HEK293 (cell line): Measurements from ENCODE around the gene PSMD12.

ENCODE experiments used
- CTCF ChIA-PET: fragments of 350-600 bp; formaldehyde crosslinking; extraction: SDS; loops from one replicate; lab custom pipeline; 2021; ENCODE audit warnings: antibody characterized with exemption; lab: Yijun Ruan, JAX
- POLR2A ChIA-PET: fragments of 300-600 bp; formaldehyde crosslinking; extraction: SDS; loops from one replicate; lab custom pipeline; 2020; ENCODE audit warnings: antibody characterized with exemption, inconsistent platforms; lab: Yijun Ruan, JAX
- H3K27ac ChIP-seq: fragments of 200-500 bp; sonication (Bioruptor generic); 2 replicates; pipeline ENCODE4 v1.5.1; 2014; ENCODE audit warnings: low read depth, low read length, control low read depth, inconsistent platforms; ENCODE audit errors: extremely low read depth
- H3K36me3 ChIP-seq, 2 experiments: fragments of 200-500 bp in 1 of 2; sonication (Bioruptor generic) in 1 of 2; 1 replicate in 1 of 2; 2 replicates in 1 of 2; pipeline ENCODE4 v1.5.1; 2014 to 2017; ENCODE audit warnings: inconsistent platforms in 2 of 2, low read length in 2 of 2; ENCODE audit not compliant: control insufficient read depth in 2 of 2, insufficient read depth in 1 of 2
- H3K4me1 ChIP-seq: fragments of 200-500 bp; sonication (Bioruptor generic); 2 replicates; pipeline ENCODE4 v1.5.1; 2014; ENCODE audit warnings: mild to moderate bottlenecking, low read length, inconsistent platforms; ENCODE audit not compliant: control insufficient read depth, insufficient read depth
- H3K4me3 ChIP-seq: 2 replicates; pipeline ENCODE4 v1.5.1; 2011; ENCODE audit warnings: low read depth, mild to moderate bottlenecking, control low read depth, low read length, moderate library complexity
- H3K9me3 ChIP-seq: fragments of 200-500 bp; sonication (Bioruptor generic); 2 replicates; pipeline ENCODE4 v1.5.1; 2014; ENCODE audit warnings: low read depth, low read length, inconsistent platforms; ENCODE audit not compliant: control insufficient read depth, insufficient read depth
- GLIS2 ChIP-seq: fragments of 450-650 bp; formaldehyde crosslinking; IDR thresholded peaks from 2 replicates; pipeline ENCODE4 v1.5.1; 2016; ENCODE audit warnings: missing biosample characterization, missing genetic modification characterization
- KLF10 ChIP-seq: fragments of 450-650 bp; IDR thresholded peaks from 2 replicates; pipeline ENCODE4 v1.5.1; 2018; ENCODE audit warnings: missing biosample characterization, mild to moderate bottlenecking, missing genetic modification characterization
- MEIS1 ChIP-seq: sonication (generic); formaldehyde crosslinking; IDR thresholded peaks from 2 replicates; pipeline ENCODE4 v1.8.1; 2022; ENCODE audit warnings: missing genetic modification reagents, mild to moderate bottlenecking, borderline replicate concordance
- MYNN ChIP-seq: fragments of 450-650 bp; formaldehyde crosslinking; IDR thresholded peaks from 2 replicates; pipeline ENCODE4 v1.5.1; 2016; ENCODE audit warnings: missing biosample characterization, missing genetic modification characterization, borderline replicate concordance
- RBAK ChIP-seq: fragments of 450-650 bp; formaldehyde crosslinking; IDR thresholded peaks from 2 replicates; pipeline ENCODE4 v1.5.1; 2016; ENCODE audit warnings: missing biosample characterization, missing genetic modification characterization
- YY2 ChIP-seq: fragments of 450-650 bp; formaldehyde crosslinking; IDR thresholded peaks from 2 replicates; pipeline ENCODE4 v1.5.1; 2016; ENCODE audit warnings: missing biosample characterization, missing genetic modification characterization
- ZFP37 ChIP-seq: fragments of 450-650 bp; formaldehyde crosslinking; IDR thresholded peaks from 2 replicates; pipeline ENCODE4 v1.5.1; 2016; ENCODE audit warnings: missing biosample characterization, missing genetic modification characterization
- ZNF133 ChIP-seq: fragments of 450-650 bp; formaldehyde crosslinking; IDR thresholded peaks from 2 replicates; pipeline ENCODE4 v1.5.1; 2016; ENCODE audit warnings: missing biosample characterization, missing genetic modification characterization
- ZNF555 ChIP-seq: fragments of 450-650 bp; formaldehyde crosslinking; conservative IDR thresholded peaks from 2 replicates; pipeline ENCODE4 v1.5.1; 2017; ENCODE audit warnings: missing biosample characterization, mild to moderate bottlenecking, missing genetic modification characterization, inconsistent platforms
- ZNF558 ChIP-seq: fragments of 450-650 bp; formaldehyde crosslinking; IDR thresholded peaks from 2 replicates; pipeline ENCODE4 v1.5.1; 2016; ENCODE audit warnings: missing biosample characterization, missing genetic modification characterization
- ZNF629 ChIP-seq: fragments of 450-650 bp; formaldehyde crosslinking; IDR thresholded peaks from 2 replicates; pipeline ENCODE4 v1.5.1; 2017; ENCODE audit warnings: missing biosample characterization, missing genetic modification characterization
- ZNF837 ChIP-seq: fragments of 450-650 bp; formaldehyde crosslinking; IDR thresholded peaks from 2 replicates; pipeline ENCODE4 v1.5.1; 2016; ENCODE audit warnings: missing biosample characterization, missing genetic modification characterization
- TF ChIP-seq, protein P1 (sequence below): fragments of 450-650 bp; formaldehyde crosslinking; IDR thresholded peaks from 2 replicates; pipeline ENCODE4 v1.5.1; 2017; ENCODE audit warnings: missing biosample characterization, missing genetic modification characterization
- TF ChIP-seq, protein P2 (sequence below): fragments of 450-650 bp; formaldehyde crosslinking; IDR thresholded peaks from 2 replicates; pipeline ENCODE4 v1.5.1; 2016; ENCODE audit warnings: missing biosample characterization, missing genetic modification characterization
- TF ChIP-seq, protein P3 (sequence below): fragments of 450-650 bp; formaldehyde crosslinking; IDR thresholded peaks from 2 replicates; pipeline ENCODE4 v1.5.1; 2017; ENCODE audit warnings: missing biosample characterization, missing genetic modification characterization

PSMD12 gene

DNA sequence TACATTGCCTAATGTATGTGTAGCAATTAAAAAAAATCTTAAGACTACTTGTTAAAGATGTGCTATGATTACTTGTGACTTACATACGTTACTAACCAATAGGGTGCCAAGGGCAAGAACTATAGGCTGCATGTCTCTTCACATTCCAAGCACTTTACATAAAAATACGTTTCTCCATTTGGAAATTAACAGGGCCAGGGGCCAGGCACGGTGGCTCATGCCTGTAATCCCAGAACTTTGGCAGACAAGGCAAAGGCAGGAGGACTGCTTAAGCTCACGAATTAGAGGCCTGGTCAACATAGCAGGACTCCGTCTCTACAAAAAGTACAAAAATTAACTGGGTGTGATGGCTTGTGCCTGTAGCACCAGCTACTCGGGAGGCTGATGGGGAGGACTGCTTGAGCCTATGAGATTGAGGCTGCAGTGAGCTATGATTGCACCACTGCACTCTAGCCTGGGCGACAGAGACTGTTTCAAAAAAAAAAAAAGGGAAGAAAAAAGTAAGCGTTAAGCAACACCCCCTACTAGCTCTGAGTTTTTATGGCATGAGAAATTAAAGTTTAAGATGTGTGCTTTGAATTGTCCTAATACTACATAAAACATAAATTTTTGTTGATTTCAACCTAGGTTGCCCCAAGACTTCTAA, 12.3 kb downstream of the PSMD12 start (continued):
- TF ChIP-seq, protein P1, sequence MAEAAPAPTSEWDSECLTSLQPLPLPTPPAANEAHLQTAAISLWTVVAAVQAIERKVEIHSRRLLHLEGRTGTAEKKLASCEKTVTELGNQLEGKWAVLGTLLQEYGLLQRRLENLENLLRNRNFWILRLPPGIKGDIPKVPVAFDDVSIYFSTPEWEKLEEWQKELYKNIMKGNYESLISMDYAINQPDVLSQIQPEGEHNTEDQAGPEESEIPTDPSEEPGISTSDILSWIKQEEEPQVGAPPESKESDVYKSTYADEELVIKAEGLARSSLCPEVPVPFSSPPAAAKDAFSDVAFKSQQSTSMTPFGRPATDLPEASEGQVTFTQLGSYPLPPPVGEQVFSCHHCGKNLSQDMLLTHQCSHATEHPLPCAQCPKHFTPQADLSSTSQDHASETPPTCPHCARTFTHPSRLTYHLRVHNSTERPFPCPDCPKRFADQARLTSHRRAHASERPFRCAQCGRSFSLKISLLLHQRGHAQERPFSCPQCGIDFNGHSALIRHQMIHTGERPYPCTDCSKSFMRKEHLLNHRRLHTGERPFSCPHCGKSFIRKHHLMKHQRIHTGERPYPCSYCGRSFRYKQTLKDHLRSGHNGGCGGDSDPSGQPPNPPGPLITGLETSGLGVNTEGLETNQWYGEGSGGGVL (tag by site-specific recombination) = no peak
- TF ChIP-seq, protein P2, sequence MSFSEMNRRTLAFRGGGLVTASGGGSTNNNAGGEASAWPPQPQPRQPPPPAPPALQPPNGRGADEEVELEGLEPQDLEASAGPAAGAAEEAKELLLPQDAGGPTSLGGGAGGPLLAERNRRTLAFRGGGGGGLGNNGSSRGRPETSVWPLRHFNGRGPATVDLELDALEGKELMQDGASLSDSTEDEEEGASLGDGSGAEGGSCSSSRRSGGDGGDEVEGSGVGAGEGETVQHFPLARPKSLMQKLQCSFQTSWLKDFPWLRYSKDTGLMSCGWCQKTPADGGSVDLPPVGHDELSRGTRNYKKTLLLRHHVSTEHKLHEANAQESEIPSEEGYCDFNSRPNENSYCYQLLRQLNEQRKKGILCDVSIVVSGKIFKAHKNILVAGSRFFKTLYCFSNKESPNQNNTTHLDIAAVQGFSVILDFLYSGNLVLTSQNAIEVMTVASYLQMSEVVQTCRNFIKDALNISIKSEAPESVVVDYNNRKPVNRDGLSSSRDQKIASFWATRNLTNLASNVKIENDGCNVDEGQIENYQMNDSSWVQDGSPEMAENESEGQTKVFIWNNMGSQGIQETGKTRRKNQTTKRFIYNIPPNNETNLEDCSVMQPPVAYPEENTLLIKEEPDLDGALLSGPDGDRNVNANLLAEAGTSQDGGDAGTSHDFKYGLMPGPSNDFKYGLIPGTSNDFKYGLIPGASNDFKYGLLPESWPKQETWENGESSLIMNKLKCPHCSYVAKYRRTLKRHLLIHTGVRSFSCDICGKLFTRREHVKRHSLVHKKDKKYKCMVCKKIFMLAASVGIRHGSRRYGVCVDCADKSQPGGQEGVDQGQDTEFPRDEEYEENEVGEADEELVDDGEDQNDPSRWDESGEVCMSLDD (tag by site-specific recombination) = no peak
- no peak for TF ChIP-seq YY2 (tag by site-specific recombination)
- TF ChIP-seq ZNF133 = no peak
- no peak for TF ChIP-seq ZNF629 (tag by site-specific recombination)
- TF ChIP-seq, protein P3, sequence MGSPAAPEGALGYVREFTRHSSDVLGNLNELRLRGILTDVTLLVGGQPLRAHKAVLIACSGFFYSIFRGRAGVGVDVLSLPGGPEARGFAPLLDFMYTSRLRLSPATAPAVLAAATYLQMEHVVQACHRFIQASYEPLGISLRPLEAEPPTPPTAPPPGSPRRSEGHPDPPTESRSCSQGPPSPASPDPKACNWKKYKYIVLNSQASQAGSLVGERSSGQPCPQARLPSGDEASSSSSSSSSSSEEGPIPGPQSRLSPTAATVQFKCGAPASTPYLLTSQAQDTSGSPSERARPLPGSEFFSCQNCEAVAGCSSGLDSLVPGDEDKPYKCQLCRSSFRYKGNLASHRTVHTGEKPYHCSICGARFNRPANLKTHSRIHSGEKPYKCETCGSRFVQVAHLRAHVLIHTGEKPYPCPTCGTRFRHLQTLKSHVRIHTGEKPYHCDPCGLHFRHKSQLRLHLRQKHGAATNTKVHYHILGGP = no peak
- TF ChIP-seq ZNF837 (tag by site-specific recombination) = no peak
- TF ChIP-seq RBAK = no peak

DNA sequence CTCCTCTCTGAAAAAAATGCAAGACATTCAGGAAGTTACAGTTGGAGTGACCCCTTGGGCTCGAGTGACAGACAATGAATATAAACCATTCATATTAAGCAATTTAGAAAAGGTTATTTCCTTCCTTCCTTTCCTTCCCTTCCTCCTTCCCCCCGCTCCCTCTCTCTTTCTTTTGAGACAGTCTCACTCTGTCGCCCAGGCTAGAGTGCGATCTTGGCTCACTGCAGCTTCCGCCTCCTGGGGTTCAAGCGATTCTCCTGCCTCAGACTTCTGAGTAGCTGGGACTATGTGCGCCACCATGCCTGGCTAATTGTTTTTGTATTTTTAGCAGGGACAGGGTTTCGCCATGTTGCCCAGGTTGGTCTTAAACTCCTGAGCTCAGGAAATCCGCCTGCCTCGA, 13.2 kb downstream of the PSMD12 start:
- Histone ChIP-seq H3K36me3 (peaks cover 88 to 90% of the 10 kb centered on the region in 2 experiments), H3K9me3 (no peaks in the 10 kb centered on the region), H3K4me3 (no peak overlapping the region), H3K27ac (no peak overlapping the region), H3K4me1 (no peaks in the 10 kb centered on the region)
- TF ChIP-seq ZNF555 (tag by site-specific recombination) (no peak), KLF10 (tag by site-specific recombination) (no peak), MEIS1 (CRISPR knock-in tag) (no peak), GLIS2 (tag by site-specific recombination) (no peak), MYNN (tag by site-specific recombination) (no peak), ZNF558 (tag by site-specific recombination) (no peak)
- ChIA-PET POLR2A (interaction anchor here (0.5 kb wide), 1 partner anchor 160 kb away, joined by 3 read pairs; no protein-coding TSS in a partner anchor), CTCF (interaction anchor here (1.3 kb wide), 1 partner anchor 132 kb away, joined by 4 read pairs; no protein-coding TSS in a partner anchor)

DNA sequence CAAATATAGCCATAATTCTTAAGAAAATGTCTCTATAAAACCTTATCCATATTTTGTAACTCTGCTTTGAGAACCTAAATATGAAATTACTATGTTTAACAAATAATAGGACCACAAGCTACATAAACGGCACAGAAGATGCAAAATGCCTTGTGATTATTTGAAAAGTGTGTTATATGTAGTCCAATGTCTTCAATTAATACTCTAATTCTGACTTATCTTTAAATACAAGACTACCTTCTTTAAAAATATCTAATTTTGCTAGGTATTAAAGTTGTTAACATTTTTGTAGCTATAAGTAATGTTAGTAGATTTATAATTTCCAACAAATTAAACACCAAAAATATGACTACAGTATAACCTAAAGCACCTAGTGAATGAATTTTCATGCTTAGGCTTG, 17.0 kb downstream of the PSMD12 start:
- Histone ChIP-seq H3K27ac (no peak overlapping the region), H3K4me1 (no peaks in the 10 kb centered on the region)
- TF ChIP-seq ZNF558 (tag by site-specific recombination) (peak; percentile 97), ZFP37 (tag by site-specific recombination) (no peak)
- TF ChIP-seq, all 188 proteins: peak for 1
- peaks cover 88% of the 10 kb centered on the region in 2 experiments for H3K36me3 ChIP-seq
- no peaks in the 10 kb centered on the region for H3K9me3 ChIP-seq
- POLR2A ChIA-PET = interaction anchor here (0.9 kb wide), 1 partner anchor 12 kb away, joined by 6 read pairs; no protein-coding TSS in a partner anchor
- no peak overlapping the region for H3K4me3 ChIP-seq
- CTCF ChIA-PET = interaction anchor here (1.1 kb wide), 1 partner anchor 10 kb away, joined by 3 read pairs; no protein-coding TSS in a partner anchor
